Glomerular visceral epithelial cell (primary cell): Measurements from ENCODE around the gene AHCYL2.
"Not testable (repeated sequence)": the region's sequence is repeated elsewhere in the genome, so short reads cannot be mapped to it uniquely, and the experiment has no call there.

Experiments used
- DNase-seq: peaks from one replicate; pipeline ENCODE4 v3.0.0-alpha.2; 2016; ENCODE audit errors: extremely low spot score

Gene AHCYL2

DNA sequence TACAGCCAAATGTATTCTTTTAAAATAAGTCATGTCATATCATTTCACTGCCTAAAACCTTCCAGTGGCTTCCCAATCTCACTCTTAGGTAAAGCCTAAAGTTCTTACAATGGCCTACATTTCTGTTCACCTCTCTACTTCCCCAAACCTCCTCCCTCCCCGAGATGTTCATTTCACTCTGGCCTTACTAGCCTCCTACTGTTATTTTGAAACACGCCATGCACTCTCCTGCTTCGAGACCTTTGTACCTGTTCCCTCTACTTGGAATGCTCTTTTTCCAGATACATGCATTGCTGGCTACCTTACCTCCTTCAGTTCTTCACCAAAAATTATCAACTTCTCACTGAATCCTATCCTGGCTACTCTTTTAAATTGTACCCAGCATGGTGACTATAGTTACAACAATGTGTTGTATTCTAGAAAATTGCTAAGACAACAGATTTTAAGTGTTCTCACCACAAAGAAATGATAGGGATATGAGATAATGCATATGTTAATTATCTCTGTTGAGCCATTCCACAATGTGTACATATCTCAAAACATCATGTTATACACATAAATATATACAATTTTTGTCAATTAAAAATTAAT lies 158.8 kb downstream of the AHCYL2 start:
- no peak for DNase-seq

DNA sequence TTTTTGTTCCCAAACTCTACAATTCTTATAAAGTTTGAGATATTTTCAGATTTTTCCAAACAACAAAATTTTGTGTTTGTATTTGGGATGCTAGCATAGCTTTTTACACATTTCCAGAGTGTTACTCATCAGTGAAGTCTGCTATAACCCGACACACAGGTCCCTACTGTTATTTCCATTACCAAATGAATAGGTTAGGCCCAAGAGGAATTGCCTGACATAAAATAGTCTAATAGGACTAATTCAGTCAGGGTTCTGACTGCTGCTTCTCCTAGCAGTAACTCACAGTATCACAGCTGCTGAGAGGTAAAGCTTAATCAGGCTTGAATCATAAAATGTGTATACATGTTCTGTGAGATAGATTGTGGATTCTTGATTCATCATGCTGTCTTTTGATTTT lies 160.3 kb downstream of the AHCYL2 start:
- DNase-seq: no peak

DNA sequence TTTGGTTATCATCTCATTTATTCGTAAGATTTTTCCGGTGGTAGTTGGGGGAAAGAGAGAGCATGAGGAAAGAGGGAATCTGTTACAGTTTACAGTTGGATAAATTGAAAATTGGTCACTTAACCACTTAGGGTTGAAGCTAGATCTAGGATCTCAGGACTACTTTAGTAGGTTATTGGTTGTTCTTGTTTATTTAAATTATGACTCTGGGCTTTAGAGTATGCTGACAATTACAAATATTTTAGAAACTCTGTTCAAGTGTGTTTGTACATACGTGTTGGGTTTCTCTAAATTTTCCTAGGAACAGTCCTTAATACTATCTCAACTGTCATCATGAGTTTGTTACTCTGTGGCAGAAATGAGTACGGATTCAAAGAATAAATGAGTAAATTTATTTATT lies 160.8 kb downstream of the AHCYL2 start:
- no peak for DNase-seq

DNA sequence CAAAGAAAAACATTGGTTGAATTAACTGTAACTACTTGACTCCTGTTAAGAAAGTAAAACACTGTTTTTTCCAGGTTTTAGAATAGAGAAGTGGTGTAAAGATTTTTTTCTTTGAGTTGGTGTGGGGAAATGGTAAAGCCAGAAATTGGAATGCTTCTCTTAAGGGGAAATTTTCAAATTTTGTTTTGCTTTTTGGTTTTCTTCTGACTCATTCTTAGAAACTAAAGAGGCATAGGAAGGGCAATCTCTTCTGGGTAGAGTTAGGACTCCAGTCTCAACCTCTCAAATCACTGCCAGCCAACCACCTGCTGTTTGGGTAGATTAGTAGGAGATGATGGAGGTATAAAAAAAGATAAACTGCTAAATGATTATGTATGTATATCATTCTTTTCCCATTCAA lies 161.7 kb downstream of the AHCYL2 start:
- DNase-seq: no peak

DNA sequence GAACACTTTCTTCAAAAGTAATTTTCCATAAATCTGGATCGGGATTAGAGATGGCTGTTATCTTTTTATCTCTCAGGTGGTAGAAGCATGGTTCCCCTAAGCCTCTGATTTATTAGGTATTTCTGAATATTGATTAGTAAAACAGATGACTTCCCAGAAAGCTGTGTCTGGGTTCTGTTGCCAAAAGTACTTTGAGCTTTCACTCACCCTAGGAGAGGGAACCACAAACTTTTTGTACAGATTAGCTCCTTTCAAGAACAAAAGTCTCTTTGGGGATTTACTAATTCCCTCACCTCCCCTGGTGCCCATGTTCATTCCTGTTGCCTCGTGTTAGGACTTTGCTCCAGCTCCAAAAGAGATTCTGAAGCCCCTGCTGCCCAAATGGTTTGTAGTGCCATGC lies 162.7 kb downstream of the AHCYL2 start:
- no peak for DNase-seq

DNA sequence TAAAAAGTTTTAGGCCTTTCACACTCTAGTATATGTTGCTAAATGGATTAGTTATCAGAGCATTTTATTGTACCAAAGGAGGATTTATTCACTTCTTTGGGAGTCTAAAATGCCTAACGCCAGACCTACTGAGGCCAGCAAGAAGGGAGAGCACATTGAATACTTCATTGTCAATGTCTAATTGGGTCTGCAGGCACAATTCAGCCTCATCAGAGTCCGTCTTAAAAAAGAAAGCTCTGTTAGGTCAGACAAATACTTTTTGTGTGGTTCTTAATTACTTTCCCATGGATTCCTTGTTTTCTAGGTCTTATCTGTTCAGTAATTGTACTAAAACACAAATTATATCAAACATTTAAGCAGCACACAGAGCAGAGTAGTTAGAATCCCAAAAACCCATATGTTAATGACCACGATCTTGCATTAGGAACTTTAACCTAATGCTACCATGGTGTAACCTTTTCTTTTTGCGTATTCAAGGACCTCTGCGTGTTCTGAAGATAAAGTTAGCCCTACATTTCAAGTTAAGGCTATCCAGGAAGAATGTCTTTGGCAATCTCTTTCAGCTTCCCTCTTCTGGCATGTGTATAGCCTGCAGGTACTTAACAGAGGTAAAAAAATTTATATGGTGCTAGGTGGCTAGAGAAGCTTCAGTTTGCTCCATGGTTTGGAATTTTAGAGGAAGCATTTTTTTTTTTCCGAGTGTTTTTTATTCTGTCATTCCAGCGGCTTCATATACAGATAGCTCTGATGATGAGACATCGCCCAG lies 163.7 kb downstream of the AHCYL2 start:
- DNase-seq: no peak

DNA sequence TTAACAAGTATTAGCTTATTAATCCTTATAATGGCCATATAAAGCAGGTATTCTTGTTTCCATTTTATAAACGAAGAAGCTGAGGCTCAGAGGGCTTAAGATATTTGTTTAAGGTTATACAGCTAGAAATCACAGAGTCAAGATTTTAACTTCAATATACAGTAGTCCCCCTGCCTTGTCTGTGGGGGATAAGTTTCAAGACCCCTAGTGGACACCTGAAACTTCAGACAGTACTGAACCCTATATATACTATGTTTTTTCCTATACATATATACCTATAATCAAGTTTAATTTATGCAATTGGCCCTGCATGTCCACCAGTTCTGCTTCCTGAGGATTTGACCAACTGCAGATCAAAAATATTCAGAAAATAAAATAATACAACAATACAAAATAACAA lies 165.0 kb downstream of the AHCYL2 start:
- DNase-seq: no peak

DNA sequence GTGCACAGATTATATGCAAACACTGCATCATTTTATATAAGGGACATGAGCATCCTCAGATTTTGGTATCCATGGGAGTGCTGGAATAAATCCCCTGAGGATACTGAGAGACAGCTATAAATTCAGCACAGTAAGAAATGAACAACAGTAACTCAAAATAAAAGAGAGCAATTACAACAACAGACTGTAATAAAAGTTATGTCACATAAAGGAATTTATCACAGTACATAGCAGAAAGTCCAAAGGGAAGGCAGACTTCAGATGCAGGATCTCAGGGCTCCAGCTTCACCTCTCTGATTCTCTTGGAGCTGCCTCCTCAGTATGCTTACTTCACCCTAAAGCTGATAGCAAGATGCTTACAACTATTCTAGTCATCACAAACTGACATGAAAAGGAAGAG lies 165.5 kb downstream of the AHCYL2 start:
- DNase-seq: no peak

DNA sequence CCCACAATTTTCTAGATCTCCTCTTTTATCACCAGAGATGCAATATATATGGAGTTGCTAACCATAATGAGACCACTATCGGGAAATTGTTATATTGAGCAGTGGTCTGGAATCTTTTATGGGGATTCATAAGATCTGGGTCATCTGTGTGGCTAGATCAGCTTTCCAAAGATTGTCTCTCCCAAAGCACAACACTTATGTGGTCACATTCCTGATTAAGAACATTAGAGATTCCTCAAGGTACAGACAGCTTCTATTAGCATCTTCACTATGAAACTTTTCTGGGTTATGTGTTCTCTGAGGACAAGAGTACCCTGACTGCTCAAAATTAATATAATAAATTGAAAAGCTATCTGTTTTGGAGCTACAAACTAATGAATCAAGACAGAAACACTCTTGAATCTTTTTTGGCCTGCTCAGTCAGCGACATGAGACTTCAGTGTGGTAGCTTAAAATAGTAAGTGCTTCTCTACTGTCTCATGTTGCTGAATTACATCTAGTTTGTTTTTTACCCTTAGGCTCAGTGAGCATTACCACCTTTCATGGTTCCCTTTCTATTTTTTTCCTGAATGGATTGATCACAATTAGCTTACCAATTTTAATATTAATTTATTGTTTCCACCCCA lies 166.8 kb downstream of the AHCYL2 start:
- no peak for DNase-seq

DNA sequence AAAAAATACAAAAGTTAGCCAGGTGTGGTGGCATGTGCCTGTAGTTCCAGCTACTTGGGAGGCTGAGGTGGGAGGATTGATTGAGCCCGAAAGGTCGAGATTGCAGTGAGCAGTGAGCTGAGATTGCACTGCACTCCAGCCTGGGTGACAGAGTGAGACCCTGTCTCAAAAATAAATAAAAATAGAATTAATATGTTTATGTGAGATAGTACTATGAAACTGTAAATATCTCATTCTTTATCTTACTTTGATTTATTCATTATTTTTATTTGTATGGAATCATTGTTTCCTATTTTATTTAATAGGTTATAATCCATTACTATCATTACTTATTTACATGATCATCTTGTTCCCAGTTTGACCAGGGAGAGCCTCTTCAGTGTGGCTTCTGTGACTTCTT lies 168.4 kb downstream of the AHCYL2 start:
- DNase-seq: no peak

DNA sequence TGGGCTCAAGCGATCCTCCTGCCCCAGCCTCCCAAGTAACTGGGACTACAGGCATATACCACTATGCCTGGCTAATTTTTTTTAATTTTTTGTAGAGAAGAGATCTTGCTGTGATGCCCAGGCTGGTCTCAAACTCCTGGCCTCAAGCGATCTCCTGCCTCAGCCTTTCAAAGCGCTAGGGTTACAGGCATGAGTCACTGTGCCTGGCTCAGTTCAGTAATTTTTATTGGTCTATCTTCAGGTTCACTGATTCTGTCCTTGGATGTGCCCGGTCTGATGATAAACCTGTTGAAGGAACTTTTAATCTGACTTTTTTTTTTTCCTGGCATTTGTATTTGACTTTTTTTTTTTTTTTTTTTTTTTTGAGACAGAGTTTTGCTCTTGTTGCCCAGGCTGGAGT lies 169.3 kb downstream of the AHCYL2 start:
- peak; percentile 11 for DNase-seq

DNA sequence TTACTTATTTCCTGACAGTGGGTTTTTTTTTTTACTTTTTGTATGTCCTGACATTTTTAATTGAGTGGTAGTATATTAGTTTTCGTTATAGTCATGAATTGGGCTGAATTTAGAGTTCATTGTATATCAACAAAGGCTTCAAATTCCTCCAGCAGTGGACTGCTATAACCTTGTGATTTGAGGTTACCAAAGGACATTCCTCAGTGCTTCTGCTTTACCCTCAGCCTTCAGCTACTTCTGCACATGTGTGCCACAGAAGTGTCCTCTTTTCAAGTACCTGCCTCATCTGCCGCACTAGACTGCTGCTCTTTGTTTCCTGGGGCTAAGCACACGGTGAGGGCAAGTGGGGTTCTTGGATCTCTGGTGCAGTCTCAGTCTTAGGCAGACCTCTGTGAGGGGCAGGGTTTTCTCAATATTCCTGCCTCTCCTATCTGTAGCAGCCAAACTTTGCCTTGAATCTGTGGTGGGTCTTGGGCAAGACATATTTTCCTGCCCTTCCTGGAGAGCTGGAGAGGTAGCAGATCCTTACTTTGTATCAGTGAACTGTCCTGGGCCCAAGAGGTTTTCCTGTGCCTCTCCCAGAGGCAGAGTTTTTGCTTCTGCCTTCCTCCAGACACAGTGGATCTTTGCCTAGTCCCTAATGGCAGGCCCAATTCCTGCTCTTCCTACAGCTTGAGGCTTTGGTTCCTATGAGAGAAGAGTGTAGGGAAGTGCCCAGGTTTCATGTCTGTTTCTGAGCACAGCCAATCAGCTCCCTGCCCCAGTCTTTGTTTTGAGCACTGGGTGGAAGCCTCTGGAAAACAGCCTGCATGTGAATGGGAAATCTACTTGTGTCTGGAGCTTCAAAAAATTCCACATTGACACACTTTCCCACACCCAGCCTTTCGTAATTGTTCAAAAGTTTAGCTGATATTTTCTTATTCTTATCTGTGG lies 170.4 kb downstream of the AHCYL2 start:
- DNase-seq: no peak

DNA sequence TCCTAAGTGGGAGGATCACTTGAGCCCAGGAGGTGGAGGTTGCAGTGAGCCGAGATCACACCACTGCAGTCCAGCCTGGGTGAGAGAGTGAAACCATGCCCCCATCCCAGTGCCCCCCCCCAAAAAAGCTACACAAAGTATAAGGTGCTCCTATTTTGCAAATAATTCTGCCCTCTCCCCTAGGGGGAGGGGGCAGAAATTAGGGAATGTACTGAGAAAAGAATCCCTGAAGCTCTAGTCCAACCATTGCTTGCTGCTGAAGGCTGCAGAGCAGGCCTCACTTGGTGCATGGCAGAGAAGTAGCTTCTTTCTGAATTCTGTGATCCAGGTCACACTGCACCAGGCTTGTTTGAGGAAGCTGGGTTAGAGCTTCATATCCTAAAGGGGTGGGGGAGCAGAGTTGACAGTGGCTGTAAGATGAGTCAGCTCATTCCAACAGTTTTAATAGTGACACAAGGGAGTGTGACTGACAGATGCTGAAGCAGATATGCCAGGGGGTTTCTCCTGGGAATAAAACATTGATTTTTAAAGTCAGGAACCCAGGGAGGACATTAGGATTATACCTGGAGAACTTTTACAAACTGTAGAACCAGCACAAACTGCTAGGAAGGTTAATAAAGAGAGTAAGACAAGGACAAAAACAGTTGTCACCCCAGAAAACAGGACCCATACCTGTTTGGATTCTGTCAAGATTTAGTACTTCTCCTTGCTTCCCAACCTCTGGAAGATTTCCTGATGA lies 176.6 kb downstream of the AHCYL2 start:
- DNase-seq: peak; percentile 9

DNA sequence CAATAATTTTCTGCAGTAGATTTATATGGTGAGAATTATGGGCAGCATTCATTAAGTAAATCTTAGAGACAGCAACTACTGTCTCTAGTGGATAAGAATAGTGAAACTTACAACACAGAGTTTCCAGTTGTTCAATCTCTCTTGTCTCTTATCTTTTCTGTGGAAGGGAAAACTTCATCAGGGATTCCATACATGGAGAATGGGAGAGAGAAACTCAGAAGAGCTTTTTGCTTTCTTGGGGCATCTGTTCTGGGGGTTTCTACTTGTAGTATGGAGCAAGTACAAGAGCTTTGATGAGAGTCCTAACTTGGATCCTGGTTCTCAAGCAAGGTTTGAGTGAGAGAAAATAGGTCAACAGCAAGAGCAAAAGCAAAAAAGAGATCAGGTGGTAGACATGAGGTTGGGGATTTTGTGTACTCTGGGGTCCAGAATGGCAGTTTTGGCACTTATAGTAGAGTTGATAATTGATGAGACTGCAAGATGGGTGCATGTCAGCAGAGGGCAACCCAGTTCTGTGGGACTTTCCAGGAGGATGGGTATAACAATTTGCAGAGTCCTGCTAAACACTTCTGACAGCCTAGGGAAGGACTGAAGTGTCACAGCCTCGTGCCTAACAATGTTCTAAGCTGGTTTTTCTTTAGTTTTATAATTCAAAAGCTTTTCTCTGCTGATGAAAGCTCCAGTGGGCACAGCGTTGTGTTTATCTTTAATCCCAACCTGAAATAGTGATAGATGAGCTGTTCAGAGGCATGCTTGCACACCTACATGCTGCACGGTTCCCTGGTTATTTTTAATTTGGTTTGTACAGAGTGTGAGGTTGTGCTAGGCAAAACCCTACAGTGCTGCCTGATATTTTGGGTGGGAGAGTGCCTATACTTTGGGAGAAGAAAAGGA lies 177.4 kb downstream of the AHCYL2 start:
- peak; percentile 1 for DNase-seq

DNA sequence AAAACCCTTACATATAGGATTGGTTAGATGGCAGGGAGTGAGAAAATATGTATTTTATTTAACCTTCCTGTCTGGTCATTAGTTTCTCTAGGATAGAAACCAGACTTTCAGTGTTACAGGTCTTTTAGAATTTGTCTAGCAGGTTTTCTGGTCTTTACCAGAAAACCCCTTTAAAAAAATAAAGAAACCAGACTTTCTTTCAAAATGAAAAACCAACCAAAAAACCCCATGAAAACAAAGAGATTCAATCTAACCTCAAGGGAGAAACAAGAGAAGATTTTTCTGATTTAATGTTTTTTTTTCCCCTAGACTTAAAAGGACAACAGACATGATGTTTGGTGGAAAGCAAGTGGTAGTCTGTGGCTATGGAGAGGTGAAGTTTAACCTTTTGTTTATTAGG lies 180.7 kb downstream of the AHCYL2 start:
- DNase-seq: no peak

DNA sequence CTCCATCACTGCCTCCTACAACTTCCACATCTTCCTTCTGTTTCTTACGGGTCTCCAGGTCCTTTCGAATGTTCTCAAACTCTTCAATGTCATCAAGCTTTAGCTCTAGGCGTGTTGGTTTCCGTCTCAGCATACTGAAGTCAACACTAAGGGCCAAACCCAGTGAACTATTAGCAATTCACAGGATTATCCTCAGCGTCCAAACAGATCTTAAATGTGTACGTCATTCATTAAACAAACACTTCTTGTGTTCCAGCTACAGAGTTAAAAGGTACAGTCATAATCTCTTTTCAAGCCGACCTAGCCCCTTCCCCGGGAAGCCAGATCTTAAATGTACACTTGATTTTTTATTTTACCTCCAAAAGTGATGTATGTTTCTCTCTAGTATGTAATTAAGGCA lies 185.4 kb downstream of the AHCYL2 start:
- DNase-seq: not testable (repeated sequence)

DNA sequence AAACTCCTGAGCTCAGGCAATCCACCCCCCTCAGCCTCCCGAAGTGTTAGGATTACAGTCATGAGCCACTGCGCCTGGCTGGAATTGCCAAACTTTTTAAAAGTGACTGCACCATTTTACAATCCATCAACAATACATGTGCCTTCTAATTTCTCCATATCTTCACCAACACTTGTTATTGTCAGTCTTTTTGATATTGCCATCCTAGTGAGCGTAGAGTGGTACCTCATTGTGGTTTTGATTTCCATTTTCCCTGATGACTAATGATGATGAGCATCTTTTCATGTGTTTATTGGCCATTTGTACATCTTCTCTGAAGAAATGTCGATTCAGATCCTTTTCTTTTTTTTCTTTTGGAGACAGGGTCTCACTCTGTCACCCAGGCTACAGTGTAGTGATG lies 187.7 kb downstream of the AHCYL2 start:
- no peak for DNase-seq

DNA sequence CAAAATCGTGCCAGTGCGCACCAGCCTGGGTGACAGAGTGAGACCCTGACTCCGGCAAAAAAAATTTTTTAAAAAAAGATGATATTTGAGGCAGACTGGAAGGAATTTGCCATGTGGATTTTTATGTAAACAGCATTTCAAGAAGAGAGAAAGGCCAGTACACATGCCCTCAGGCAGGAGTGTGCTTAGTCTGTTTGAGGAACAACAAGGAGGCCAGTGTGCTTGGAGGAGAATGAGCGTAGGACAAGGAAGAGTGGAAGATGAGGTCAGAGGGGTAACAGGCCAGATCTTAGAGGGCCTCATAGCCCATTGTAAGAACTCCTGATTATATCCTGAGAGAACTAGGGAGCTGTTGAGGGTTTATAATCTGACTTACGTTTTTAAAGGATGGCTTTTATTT lies 192.2 kb downstream of the AHCYL2 start:
- DNase-seq: no peak

DNA sequence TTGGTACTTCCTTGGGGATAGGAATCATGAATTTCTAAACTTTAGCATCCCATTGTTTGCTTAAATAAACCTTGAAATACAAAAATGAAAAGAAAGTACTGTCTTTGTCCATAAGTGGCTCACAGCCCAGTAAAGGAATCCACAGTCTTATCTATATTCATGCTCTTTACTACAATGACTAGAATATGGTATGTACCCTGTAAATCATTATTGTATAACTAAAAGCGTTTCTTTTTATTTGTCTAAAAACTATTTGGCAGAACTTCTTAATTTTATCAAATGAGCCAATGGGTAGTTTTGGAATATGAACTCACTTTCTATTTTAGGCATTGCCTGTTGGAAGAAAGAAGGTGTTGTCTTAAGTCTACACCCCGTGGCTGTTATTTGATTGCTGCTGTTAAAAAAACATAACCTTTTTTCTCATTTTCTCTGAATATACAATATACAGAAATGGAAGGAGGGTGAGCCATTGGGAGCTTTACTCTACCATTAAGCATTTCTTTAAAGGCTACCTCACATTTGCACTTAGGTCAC lies 197.0 kb downstream of the AHCYL2 start:
- DNase-seq: no peak

DNA sequence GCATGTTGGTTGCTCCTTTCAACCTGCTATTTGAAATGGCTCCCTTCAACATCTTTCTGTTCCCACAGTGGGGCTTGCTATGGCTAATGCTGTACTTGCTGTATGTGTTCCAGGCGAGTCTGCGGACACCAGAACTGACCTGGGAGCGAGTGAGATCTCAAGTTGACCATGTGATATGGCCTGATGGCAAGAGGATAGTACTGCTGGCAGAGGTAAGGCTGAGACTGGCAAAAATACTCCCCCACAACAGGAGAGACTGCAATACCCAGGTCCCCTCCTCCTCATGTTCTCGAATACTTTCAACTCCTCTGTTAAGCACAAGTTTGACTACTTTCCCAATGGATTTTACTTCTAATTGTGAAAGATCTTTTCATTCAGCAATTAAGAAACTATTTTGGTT lies 197.9 kb downstream of the AHCYL2 start:
- DNase-seq: no peak
